KOPT-K1 (cell line): ENCODE measurements around the gene VMP1.
"Not testable (repeated sequence)": the region's sequence is repeated elsewhere in the genome, so short reads cannot be mapped to it uniquely, and the experiment has no call there.

Experiments used
- H3K27ac ChIP-seq: fragments of 200-600 bp; sonication (generic); 2 replicates; pipeline ENCODE4 v1.5.1; 2016; ENCODE audit warnings: antibody characterized with exemption, mild to moderate bottlenecking, low read depth, low read length; ENCODE audit not compliant: poor library complexity, severe bottlenecking
- H3K36me3 ChIP-seq: fragments of 200-600 bp; sonication (generic); 2 replicates; pipeline ENCODE4 v1.5.1; 2017; ENCODE audit warnings: antibody characterized with exemption, mild to moderate bottlenecking, low read length, moderate library complexity; ENCODE audit not compliant: insufficient read depth
- H3K9me3 ChIP-seq: fragments of 200-600 bp; sonication (generic); 2 replicates; pipeline ENCODE4 v1.5.1; 2017; ENCODE audit warnings: antibody characterized with exemption, low read length, mild to moderate bottlenecking; ENCODE audit not compliant: insufficient read depth, poor library complexity, severe bottlenecking

Gene VMP1

GRCh38 chr17:59814685-59815084 lies 107.2 kb downstream of the VMP1 start:
- Histone ChIP-seq H3K36me3 (peaks cover 58% of the 10 kb centered on the region), H3K27ac (no peak overlapping the region), H3K9me3 (no peaks in the 10 kb centered on the region)

- Histone ChIP-seq H3K9me3 (no peaks in the 10 kb centered on the region), H3K27ac (no peak overlapping the region), H3K36me3 (peaks cover 55% of the 10 kb centered on the region)
Observed at GRCh38 chr17:59815965-59816364, 108.5 kb downstream of the VMP1 start.

- Histone ChIP-seq H3K9me3 (no peaks in the 10 kb centered on the region), H3K36me3 (peaks cover 12% of the 10 kb centered on the region), H3K27ac (no peak overlapping the region)
Observed at GRCh38 chr17:59825533-59826322, 118.3 kb downstream of the VMP1 start.

- peak overlapping the region; percentile 80 for H3K27ac ChIP-seq
- peaks cover 12% of the 10 kb centered on the region for H3K36me3 ChIP-seq
- H3K9me3 ChIP-seq = no peaks in the 10 kb centered on the region
Observed at GRCh38 chr17:59826706-59827453, 119.4 kb downstream of the VMP1 start.

GRCh38 chr17:59827721-59828477 lies 120.4 kb downstream of the VMP1 start:
- no peaks in the 10 kb centered on the region for H3K9me3 ChIP-seq
- H3K36me3 ChIP-seq = peaks cover 3% of the 10 kb centered on the region; the same call in 1 of the 2 replicates
- H3K27ac ChIP-seq = peak overlapping the region; percentile 80

GRCh38 chr17:59828478-59828760 lies 121.0 kb downstream of the VMP1 start:
- Histone ChIP-seq H3K9me3 (no peaks in the 10 kb centered on the region), H3K27ac (peak overlapping the region; percentile 80), H3K36me3 (no peaks in the 10 kb centered on the region)

GRCh38 chr17:59828819-59829216 lies 121.4 kb downstream of the VMP1 start:
- not testable (repeated sequence) for H3K9me3 ChIP-seq, H3K36me3 ChIP-seq
- H3K27ac ChIP-seq = peak overlapping the region; percentile 80

- no peaks in the 10 kb centered on the region for H3K9me3 ChIP-seq
- 0 out of 2 replicates have a peak, but pooled peaks cover 6% of the 10 kb centered on the region for H3K36me3 ChIP-seq
- peak overlapping the region; percentile 80 for H3K27ac ChIP-seq
Observed at GRCh38 chr17:59829217-59830006, 122.0 kb downstream of the VMP1 start.

GRCh38 chr17:59830007-59830630 lies 122.7 kb downstream of the VMP1 start:
- H3K9me3 ChIP-seq = no peaks in the 10 kb centered on the region
- peak overlapping the region; percentile 80 for H3K27ac ChIP-seq
- 0 out of 2 replicates have a peak, but pooled peaks cover 7% of the 10 kb centered on the region for H3K36me3 ChIP-seq

GRCh38 chr17:59830846-59831486 lies 123.5 kb downstream of the VMP1 start:
- Histone ChIP-seq H3K9me3 (no peaks in the 10 kb centered on the region), H3K27ac (peak overlapping the region; percentile 5)

GRCh38 chr17:59832883-59833379 lies 125.5 kb downstream of the VMP1 start:
- no peak overlapping the region for H3K27ac ChIP-seq

More at GRCh38 chr17:59830846-59831486, 123.5 kb downstream of the VMP1 start:
- H3K36me3 ChIP-seq = 0 out of 2 replicates have a peak, but pooled peaks cover 7% of the 10 kb centered on the region

GRCh38 chr17:59837308-59838051 lies 130.0 kb downstream of the VMP1 start:
- H3K9me3 ChIP-seq = no peaks in the 10 kb centered on the region
- H3K36me3 ChIP-seq = peaks cover 37% of the 10 kb centered on the region
- peak overlapping the region; percentile 86 for H3K27ac ChIP-seq

More at GRCh38 chr17:59832883-59833379, 125.5 kb downstream of the VMP1 start:
- 0 out of 2 replicates have a peak, but pooled peaks cover 7% of the 10 kb centered on the region for H3K36me3 ChIP-seq
- no peaks in the 10 kb centered on the region for H3K9me3 ChIP-seq
